Measurements from ENCODE around the gene PCDH9.

PCDH9 gene

GRCh38 chr13:66853564-66853963, 376.6 kb downstream of the PCDH9 start:
- no peak for TF ChIP-seq POLR2A (IDR thresholded peaks at IDR 0.05; ENCODE audit: extremely low read depth, insufficient read length)
- TF ChIP-seq CTCF (IDR thresholded peaks at IDR 0.05; ENCODE audit: low read depth, low read length), result no peak
- TF ChIP-seq MAX (IDR thresholded peaks at IDR 0.05; ENCODE audit: low read depth, low read length), result no peak
- no peak for TF ChIP-seq MYC (IDR thresholded peaks at IDR 0.05; ENCODE audit: low read depth, low read length)
- H3K4me3 ChIP-seq (ENCODE audit: low read depth, low read length), result no peak overlapping the region
- no peak for DNase-seq (ENCODE audit: low read depth)

DNA sequence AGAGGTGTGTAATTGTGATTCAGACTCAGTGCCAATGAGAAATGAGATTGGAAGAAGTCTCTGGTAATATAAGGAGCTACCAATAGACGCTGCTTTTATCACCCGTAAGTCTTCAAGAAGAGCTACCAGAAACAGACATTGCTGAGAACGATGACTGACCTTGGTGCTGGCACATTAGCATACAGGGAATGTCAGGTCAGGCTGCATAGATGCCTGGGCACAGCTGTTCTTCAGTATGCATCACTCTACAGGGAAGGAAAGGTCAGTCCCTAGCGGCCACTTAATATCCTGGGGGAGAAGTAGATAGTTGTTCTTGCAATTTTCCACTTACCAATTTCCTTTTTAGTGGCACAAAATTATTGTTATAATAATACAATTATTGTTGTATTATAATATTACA, 380.4 kb downstream of the PCDH9 start:
- no peak for DNase-seq (ENCODE audit: low read depth)
- no peak overlapping the region for H3K4me3 ChIP-seq (ENCODE audit: low read depth, low read length)
- TF ChIP-seq MYC (IDR thresholded peaks at IDR 0.05; ENCODE audit: low read depth, low read length) (no peak), POLR2A (IDR thresholded peaks at IDR 0.05; ENCODE audit: extremely low read depth, insufficient read length) (no peak), MAX (IDR thresholded peaks at IDR 0.05; ENCODE audit: low read depth, low read length) (no peak), CTCF (IDR thresholded peaks at IDR 0.05; ENCODE audit: low read depth, low read length) (no peak)

- TF ChIP-seq CTCF (IDR thresholded peaks at IDR 0.05; ENCODE audit: low read depth, low read length), result no peak
- TF ChIP-seq MYC (IDR thresholded peaks at IDR 0.05; ENCODE audit: low read depth, low read length), result no peak
- no peak for TF ChIP-seq MAX (IDR thresholded peaks at IDR 0.05; ENCODE audit: low read depth, low read length)
- TF ChIP-seq POLR2A (IDR thresholded peaks at IDR 0.05; ENCODE audit: extremely low read depth, insufficient read length), result no peak
- no peak overlapping the region for H3K4me3 ChIP-seq (ENCODE audit: low read depth, low read length)
- no peak for DNase-seq (ENCODE audit: low read depth)
These were observed 382.6 kb downstream of the PCDH9 start for GRCh38 chr13:66847541-66847940.

- H3K4me3 ChIP-seq (ENCODE audit: low read depth, low read length), result no peak overlapping the region
- no peak for DNase-seq (ENCODE audit: low read depth)
- TF ChIP-seq CTCF (IDR thresholded peaks at IDR 0.05; ENCODE audit: low read depth, low read length) (no peak), MAX (IDR thresholded peaks at IDR 0.05; ENCODE audit: low read depth, low read length) (no peak), MYC (IDR thresholded peaks at IDR 0.05; ENCODE audit: low read depth, low read length) (no peak), POLR2A (IDR thresholded peaks at IDR 0.05; ENCODE audit: extremely low read depth, insufficient read length) (no peak)
These were observed 384.7 kb downstream of the PCDH9 start for GRCh38 chr13:66845393-66845792.

DNA sequence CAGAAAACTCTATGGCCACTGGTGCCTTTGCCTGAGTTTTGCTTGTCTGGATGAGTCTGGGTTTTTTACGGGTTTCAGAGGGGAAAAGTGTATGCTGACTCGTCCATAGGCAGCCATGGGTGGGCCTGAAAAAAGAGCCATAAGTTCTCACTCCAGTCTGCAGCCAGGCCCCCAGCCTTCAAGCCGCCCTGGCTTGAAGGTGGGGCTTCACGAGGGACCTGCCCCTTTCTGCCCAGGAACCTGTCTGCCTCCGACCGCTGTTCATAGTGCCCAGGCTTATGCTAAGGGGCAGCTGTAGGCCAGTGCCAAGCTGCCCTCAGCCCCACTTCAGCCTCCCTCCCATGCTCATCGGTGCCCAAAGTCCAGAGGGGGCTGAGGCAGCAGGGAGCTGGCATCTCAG, 385.2 kb downstream of the PCDH9 start:
- H3K4me3 ChIP-seq (ENCODE audit: low read depth, low read length), result no peak overlapping the region
- no peak for DNase-seq (ENCODE audit: low read depth)
- no peak for TF ChIP-seq MAX (IDR thresholded peaks at IDR 0.05; ENCODE audit: low read depth, low read length)
- no peak for TF ChIP-seq MYC (IDR thresholded peaks at IDR 0.05; ENCODE audit: low read depth, low read length)
- no peak for TF ChIP-seq CTCF (IDR thresholded peaks at IDR 0.05; ENCODE audit: low read depth, low read length)
- TF ChIP-seq POLR2A (IDR thresholded peaks at IDR 0.05; ENCODE audit: extremely low read depth, insufficient read length), result no peak

DNA sequence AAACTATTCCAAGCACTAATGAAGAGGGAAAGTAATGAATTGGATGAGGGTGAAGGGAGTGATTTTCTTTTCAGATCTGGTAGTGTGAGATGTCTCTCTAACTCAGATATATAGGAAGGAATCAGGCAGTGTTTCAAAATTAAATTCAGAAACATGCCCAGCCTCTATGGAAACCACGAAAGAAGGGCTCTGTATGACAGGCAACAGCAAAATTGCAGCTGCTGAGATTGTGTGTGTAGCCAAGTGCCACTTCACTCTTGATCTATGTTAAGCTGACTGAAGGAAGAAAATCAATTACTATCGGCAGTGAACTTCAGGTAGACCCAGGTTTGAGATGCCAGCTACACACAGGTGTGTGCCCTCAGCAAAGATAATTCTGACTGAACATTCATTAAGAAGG, 387.4 kb downstream of the PCDH9 start:
- DNase-seq (ENCODE audit: low read depth), result no peak
- TF ChIP-seq MAX (IDR thresholded peaks at IDR 0.05; ENCODE audit: low read depth, low read length), result no peak
- no peak overlapping the region for H3K4me3 ChIP-seq (ENCODE audit: low read depth, low read length)
